HG03378 (cell line): ENCODE measurements around the gene CLCN7.

ENCODE experiments used
- ATAC-seq: cut with Tn5 transposase; IDR thresholded peaks from one replicate; pipeline ENCODE4 v1.9.1; 2021; ENCODE audit warnings: mild to moderate bottlenecking, moderate library complexity; ENCODE audit not compliant: unreplicated experiment

The CLCN7 gene

GRCh38 chr16:1464894-1465566, 9.8 kb downstream of the CLCN7 start:
- no peak for ATAC-seq

GRCh38 chr16:1464196-1464893, 10.5 kb downstream of the CLCN7 start:
- ATAC-seq = no peak

- no peak for ATAC-seq
These were observed 13.7 kb downstream of the CLCN7 start for GRCh38 chr16:1461146-1461545.

GRCh38 chr16:1460602-1461138, 14.2 kb downstream of the CLCN7 start:
- ATAC-seq = no peak

GRCh38 chr16:1459967-1460366, 14.9 kb downstream of the CLCN7 start:
- ATAC-seq = no peak

GRCh38 chr16:1458977-1459341, 15.9 kb downstream of the CLCN7 start:
- no peak for ATAC-seq

- no peak for ATAC-seq
These were observed 16.4 kb downstream of the CLCN7 start for GRCh38 chr16:1458336-1458976.

- ATAC-seq = no peak
These were observed 17.2 kb downstream of the CLCN7 start for GRCh38 chr16:1457489-1458245.

- no peak for ATAC-seq
These were observed 17.9 kb downstream of the CLCN7 start for GRCh38 chr16:1456951-1457350.

GRCh38 chr16:1455190-1456171, 19.3 kb downstream of the CLCN7 start:
- no peak for ATAC-seq

- ATAC-seq = no peak
These were observed 20.3 kb downstream of the CLCN7 start for GRCh38 chr16:1454561-1454960.

- ATAC-seq = no peak
These were observed 21.5 kb downstream of the CLCN7 start for GRCh38 chr16:1453316-1453715.

GRCh38 chr16:1452530-1452929, 22.3 kb downstream of the CLCN7 start:
- no peak for ATAC-seq

GRCh38 chr16:1451702-1452392, 23.0 kb downstream of the CLCN7 start:
- ATAC-seq = no peak

- ATAC-seq = no peak
These were observed 24.0 kb downstream of the CLCN7 start for GRCh38 chr16:1450841-1451240.

GRCh38 chr16:1450218-1450617, 24.6 kb downstream of the CLCN7 start:
- no peak for ATAC-seq

GRCh38 chr16:1449201-1449788, 25.5 kb downstream of the CLCN7 start:
- ATAC-seq = no peak

GRCh38 chr16:1448536-1449116, 26.2 kb downstream of the CLCN7 start:
- ATAC-seq = no peak

GRCh38 chr16:1447965-1448364, 26.9 kb downstream of the CLCN7 start:
- no peak for ATAC-seq
